ENCODE measurements around the gene FAM219B.
"Not testable (repeated sequence)": the region's sequence is repeated elsewhere in the genome, so short reads cannot be mapped to it uniquely, and the experiment has no call there.

The FAM219B gene

DNA sequence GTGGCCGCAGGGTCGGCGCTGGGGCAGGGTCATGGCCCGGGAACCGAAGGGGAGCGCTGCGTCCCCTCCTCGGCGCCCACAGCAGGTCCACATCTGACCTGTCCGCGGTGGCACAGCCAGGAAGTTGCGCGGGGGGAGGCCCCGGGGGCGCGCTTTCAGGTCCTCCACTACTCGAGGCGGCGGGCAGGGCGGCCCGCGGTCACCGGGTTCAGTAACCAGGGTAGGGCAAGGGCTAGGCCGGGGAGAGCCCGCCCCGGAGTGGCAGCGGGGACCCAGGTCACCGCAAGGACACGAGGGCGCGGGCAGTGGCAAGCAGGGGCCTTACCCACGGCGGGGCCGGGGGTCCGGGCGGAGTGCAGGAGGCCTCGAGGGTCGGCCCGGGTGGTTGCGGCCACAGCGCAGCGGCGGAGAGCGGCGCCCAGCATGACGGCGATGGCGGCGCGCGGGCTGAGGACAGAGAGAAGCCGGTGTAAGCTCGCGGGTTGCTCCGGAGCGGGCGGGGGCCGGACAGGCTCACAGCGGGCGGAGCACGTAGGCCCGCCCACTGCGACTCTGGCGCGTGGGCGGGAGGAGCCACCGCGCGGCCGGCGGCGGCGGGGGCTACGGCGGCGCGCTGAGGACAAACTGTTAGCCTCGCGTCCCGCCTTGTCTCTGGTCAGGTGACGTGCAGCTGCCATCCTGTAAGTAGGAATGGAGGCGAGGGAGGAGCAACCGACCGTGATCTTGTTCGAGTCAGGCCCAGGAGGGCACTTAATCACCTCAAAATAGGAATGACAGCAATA lies 31.1 kb upstream of the FAM219B start, which contains the start of gene COX5A:
COX5A (minus strand) TSS at position 484 of the 782 bp plus-strand sequence; CDS start at position 425, 59 bp downstream.
- in situ Hi-C loops (cut with MboI; ENCODE audit: low sequenced_read_pairs, unreplicated experiment) = loop anchor here (25.0 kb wide), 1 partner anchor 300 kb away; no protein-coding TSS in a partner anchor
- DNase-seq (ENCODE audit: low spot score) = peak; percentile 95
- TF ChIP-seq CTCF (IDR thresholded peaks at IDR 0.05; ENCODE audit: borderline replicate concordance, control extremely low read depth, extremely low read depth, insufficient read depth, missing control alignments) = no peak

DNA sequence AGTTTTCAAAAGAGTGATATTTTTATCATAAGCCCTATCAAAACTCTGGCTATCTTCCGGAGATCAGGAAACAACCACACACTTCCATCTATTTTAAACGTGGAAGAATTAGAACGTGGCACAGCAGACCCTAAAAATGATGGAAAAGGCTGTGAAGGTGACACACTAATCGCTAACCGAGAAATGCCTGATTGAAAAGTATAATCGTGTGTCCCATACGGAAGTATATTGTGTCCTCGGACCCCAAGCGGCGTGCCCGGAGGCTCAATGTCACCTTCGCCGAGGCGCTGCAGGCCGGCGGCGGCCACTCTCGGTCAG lies 30.6 kb upstream of the FAM219B start:
- in situ Hi-C loops (cut with MboI; ENCODE audit: low sequenced_read_pairs, unreplicated experiment) = loop anchor here (25.0 kb wide), 1 partner anchor 300 kb away; no protein-coding TSS in a partner anchor
- no peak for DNase-seq (ENCODE audit: low spot score)

DNA sequence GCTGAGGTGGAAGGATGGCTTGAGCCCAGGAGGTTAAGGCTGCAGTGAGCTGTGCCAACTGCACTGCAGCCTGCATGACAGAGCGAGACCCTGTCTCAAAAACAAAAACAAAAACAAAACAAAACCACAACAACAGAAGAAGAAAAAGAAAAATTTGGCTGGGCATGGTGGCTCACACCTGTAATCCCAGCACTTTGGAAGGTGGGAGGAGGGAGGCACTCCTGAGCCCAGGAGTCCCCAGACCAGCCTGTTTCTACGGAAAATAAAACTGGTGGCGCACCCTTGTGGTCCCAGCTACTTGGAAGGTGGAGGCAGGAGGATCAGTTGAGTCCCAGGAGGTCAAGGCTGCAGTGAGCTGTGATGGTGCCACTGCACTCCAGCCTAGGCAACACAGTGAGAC lies 28.5 kb upstream of the FAM219B start:
- in situ Hi-C loops (cut with MboI; ENCODE audit: low sequenced_read_pairs, unreplicated experiment) = loop anchor here (25.0 kb wide), 1 partner anchor 298 kb away; no protein-coding TSS in a partner anchor
- not testable (repeated sequence) for DNase-seq (ENCODE audit: low spot score)

More for the DNA sequence above, 30.6 kb upstream of the FAM219B start:
- TF ChIP-seq CTCF (IDR thresholded peaks at IDR 0.05; ENCODE audit: borderline replicate concordance, control extremely low read depth, extremely low read depth, insufficient read depth, missing control alignments) = no peak

DNA sequence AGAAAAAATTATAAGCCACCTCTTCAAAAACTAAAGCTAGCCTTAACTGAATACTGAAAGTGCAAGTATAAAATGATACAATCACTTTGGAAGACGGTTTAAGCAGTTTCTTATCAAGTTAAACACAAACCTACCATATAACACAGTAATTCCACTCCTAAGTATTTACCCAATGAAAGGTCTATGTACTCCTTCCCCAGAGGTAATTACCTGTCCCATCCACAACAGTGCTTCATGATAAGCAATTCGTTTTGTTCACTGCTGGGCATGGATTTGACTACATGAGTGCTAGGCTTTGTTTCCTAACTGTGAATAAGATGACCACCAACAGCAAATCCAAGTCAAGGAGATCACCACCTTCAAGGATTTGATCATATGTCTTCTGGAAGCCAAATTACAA lies 26.9 kb upstream of the FAM219B start:
- TF ChIP-seq CTCF (IDR thresholded peaks at IDR 0.05; ENCODE audit: borderline replicate concordance, control extremely low read depth, extremely low read depth, insufficient read depth, missing control alignments) = no peak
- DNase-seq (ENCODE audit: low spot score) = no peak
- in situ Hi-C loops (cut with MboI; ENCODE audit: low sequenced_read_pairs, unreplicated experiment) = loop anchor here (25.0 kb wide), 1 partner anchor 296 kb away; no protein-coding TSS in a partner anchor

- in situ Hi-C loops (cut with MboI; ENCODE audit: low sequenced_read_pairs, unreplicated experiment) = loop anchor here (25.0 kb wide), 1 partner anchor 291 kb away; no protein-coding TSS in a partner anchor
These were observed 22.1 kb upstream of the FAM219B start for GRCh38 chr15:74928771-74929198.

GRCh38 chr15:74924525-74924924 lies 17.9 kb upstream of the FAM219B start:
- in situ Hi-C loops (cut with MboI; ENCODE audit: low sequenced_read_pairs, unreplicated experiment) = no loop called here
- DNase-seq (ENCODE audit: low spot score) = no peak
- TF ChIP-seq CTCF (IDR thresholded peaks at IDR 0.05; ENCODE audit: borderline replicate concordance, control extremely low read depth, extremely low read depth, insufficient read depth, missing control alignments) = no peak

More at GRCh38 chr15:74928771-74929198, 22.1 kb upstream of the FAM219B start:
- TF ChIP-seq CTCF (IDR thresholded peaks at IDR 0.05; ENCODE audit: borderline replicate concordance, control extremely low read depth, extremely low read depth, insufficient read depth, missing control alignments) = no peak
- no peak for DNase-seq (ENCODE audit: low spot score)

DNA sequence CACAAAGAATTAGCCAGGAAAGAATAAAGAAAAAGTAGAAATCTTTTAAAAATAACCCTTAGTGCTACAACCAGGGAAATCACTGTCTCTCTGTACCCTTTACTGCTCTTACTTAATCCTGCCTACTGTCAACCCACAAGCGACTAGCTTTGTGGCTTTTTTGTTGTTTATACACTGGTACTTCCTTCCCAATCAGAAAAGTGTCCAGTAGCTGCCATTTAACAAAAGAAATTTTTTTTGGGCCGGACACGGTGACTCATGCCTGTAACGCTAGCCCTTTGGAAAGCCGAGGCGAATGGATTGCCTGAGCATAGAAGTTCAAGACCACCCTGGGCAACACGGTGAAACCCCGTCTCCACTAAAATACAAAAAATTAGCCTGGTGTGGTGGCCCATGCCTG lies 13.8 kb upstream of the FAM219B start:
- no peak for TF ChIP-seq CTCF (IDR thresholded peaks at IDR 0.05; ENCODE audit: borderline replicate concordance, control extremely low read depth, extremely low read depth, insufficient read depth, missing control alignments)
- in situ Hi-C loops (cut with MboI; ENCODE audit: low sequenced_read_pairs, unreplicated experiment) = no loop called here

More for the DNA sequence above, 13.8 kb upstream of the FAM219B start:
- no peak for DNase-seq (ENCODE audit: low spot score)

Data from GM13976 (cell line).